GM12865 (cell line): ENCODE data around the gene ELF2.
"Not testable (repeated sequence)": the region's sequence is repeated elsewhere in the genome, so short reads cannot be mapped to it uniquely, and the experiment has no call there.

Experiments used
- DNase-seq: peaks from one replicate; pipeline ENCODE4 v3.0.0; 2010; ENCODE audit warnings: low read depth
- H3K4me3 ChIP-seq: 2 replicates; pipeline ENCODE4 v1.5.1; 2011; ENCODE audit warnings: mild to moderate bottlenecking, low read depth, low read length, control low read depth
- CTCF ChIP-seq: IDR thresholded peaks from 2 replicates; pipeline ENCODE4 v1.5.1; 2011; ENCODE audit warnings: low read length, control low read depth, low read depth, inconsistent platforms; ENCODE audit not compliant: insufficient read depth; ENCODE audit errors: missing control alignments

The ELF2 gene

GRCh38 chr4:139078926-139079325, 98.1 kb downstream of the ELF2 start:
- TF ChIP-seq CTCF, result no peak
- DNase-seq, result no peak
- no peak overlapping the region for H3K4me3 ChIP-seq

- H3K4me3 ChIP-seq, result no peak overlapping the region
- no peak for TF ChIP-seq CTCF
- DNase-seq, result no peak
Measured at GRCh38 chr4:139077567-139078355, 99.3 kb downstream of the ELF2 start.

- TF ChIP-seq CTCF, result no peak
- H3K4me3 ChIP-seq, result no peak overlapping the region
- DNase-seq, result no peak
Measured at GRCh38 chr4:139076016-139076744, 100.8 kb downstream of the ELF2 start.

- no peak for DNase-seq
- TF ChIP-seq CTCF, result no peak
- no peak overlapping the region for H3K4me3 ChIP-seq
Measured at GRCh38 chr4:139060591-139060990, 116.4 kb downstream of the ELF2 start.

- not testable (repeated sequence) for H3K4me3 ChIP-seq, DNase-seq
Measured at GRCh38 chr4:139059026-139059425, 118.0 kb downstream of the ELF2 start.

GRCh38 chr4:139054791-139055505, 122.1 kb downstream of the ELF2 start:
- no peak for DNase-seq

More at GRCh38 chr4:139054791-139055505, 122.1 kb downstream of the ELF2 start:
- H3K4me3 ChIP-seq, result no peak overlapping the region
- TF ChIP-seq CTCF, result no peak
